Loucy (cell line): ENCODE measurements around the gene TM4SF18.

Experiments used
- H2AFZ ChIP-seq: fragments of 200-600 bp; sonication (generic); 2 replicates; pipeline ENCODE4 v1.6.0; 2016; ENCODE audit warnings: antibody characterized with exemption, mild to moderate bottlenecking, low read length, moderate library complexity
- H3F3A ChIP-seq: fragments of 200-600 bp; 2 replicates; pipeline ENCODE4 v1.6.0; 2016; ENCODE audit warnings: antibody characterized with exemption, low read depth, mild to moderate bottlenecking
- H3K27me3 ChIP-seq: fragments of 200-600 bp; sonication (generic); 2 replicates; pipeline ENCODE4 v1.6.1; 2014; ENCODE audit warnings: low read length, mild to moderate bottlenecking; ENCODE audit not compliant: insufficient read depth, poor library complexity, severe bottlenecking
- H3K36me3 ChIP-seq: fragments of 200-600 bp; sonication (generic); 2 replicates; pipeline ENCODE4 v1.6.1; 2016; ENCODE audit warnings: low read length; ENCODE audit not compliant: insufficient read depth
- H3K4me1 ChIP-seq: fragments of 200-600 bp; sonication (generic); 2 replicates; pipeline ENCODE4 v1.5.1; 2014; ENCODE audit warnings: low read length, mild to moderate bottlenecking; ENCODE audit not compliant: insufficient read depth, poor library complexity, severe bottlenecking
- H3K4me2 ChIP-seq: fragments of 200-600 bp; sonication (generic); 2 replicates; pipeline ENCODE4 v1.6.0; 2014; ENCODE audit warnings: antibody characterized with exemption, low read length, low read depth, mild to moderate bottlenecking; ENCODE audit not compliant: poor library complexity, severe bottlenecking
- H3K4me3 ChIP-seq: fragments of 200-600 bp; sonication (generic); 2 replicates; pipeline ENCODE4 v1.5.1; 2014; ENCODE audit warnings: low read length, mild to moderate bottlenecking, mixed read lengths; ENCODE audit not compliant: poor library complexity, severe bottlenecking
- H3K79me2 ChIP-seq: fragments of 200-600 bp; sonication (generic); 2 replicates; pipeline ENCODE4 v1.6.1; 2014; ENCODE audit warnings: low read length; ENCODE audit not compliant: insufficient read depth
- H3K9ac ChIP-seq: fragments of 200-600 bp; sonication (generic); 2 replicates; pipeline ENCODE4 v1.6.0; 2014; ENCODE audit warnings: mild to moderate bottlenecking, low read depth, low read length, moderate library complexity; ENCODE audit not compliant: poor library complexity, severe bottlenecking
- H3K9me2 ChIP-seq: fragments of 200-600 bp; sonication (generic); replicated peaks from 2 replicates; pipeline ENCODE4 v1.6.1; 2016; ENCODE audit warnings: low read depth, low read length, mixed read lengths
- H3K9me3 ChIP-seq: fragments of 200-600 bp; sonication (generic); 2 replicates; pipeline ENCODE4 v1.6.1; 2014; ENCODE audit warnings: mild to moderate bottlenecking, antibody characterized with exemption, low read length, low read depth; ENCODE audit not compliant: insufficient read depth
- H4K20me1 ChIP-seq: fragments of 200-600 bp; sonication (generic); 2 replicates; pipeline ENCODE4 v1.6.0; 2014; ENCODE audit warnings: antibody characterized with exemption, low read length, mild to moderate bottlenecking; ENCODE audit not compliant: insufficient read depth, poor library complexity, severe bottlenecking
- CTCF ChIP-seq: fragments of 200-600 bp; sonication (generic); conservative IDR thresholded peaks from 2 replicates; pipeline ENCODE4 v1.5.1; 2014; ENCODE audit warnings: mild to moderate bottlenecking, antibody characterized with exemption, low read length
- EZH2phosphoT487 ChIP-seq: fragments of 200-600 bp; IDR thresholded peaks from 2 replicates; pipeline ENCODE4 v1.6.1; 2018; ENCODE audit warnings: antibody characterized with exemption, mild to moderate bottlenecking, moderate library complexity, borderline replicate concordance

The TM4SF18 gene

GRCh38 chr3:149377408-149378364 lies 44.2 kb upstream of the TM4SF18 start, which contains the start of gene TM4SF1:
Gene TM4SF1, minus strand, starts transcription at chr3:149377649. Its CDS starts 102 bp downstream, at chr3:149377547.
- no peaks in the 10 kb centered on the region for H3K4me1 ChIP-seq
- TF ChIP-seq CTCF = no peak
- TF ChIP-seq EZH2phosphoT487 = no peak

GRCh38 chr3:149376718-149377407 lies 43.4 kb upstream of the TM4SF18 start:
- Histone ChIP-seq H3K9me2 (no peaks in the 10 kb centered on the region), H4K20me1 (no peaks in the 10 kb centered on the region), H3K9ac (no peak overlapping the region), H3K9me3 (no peaks in the 10 kb centered on the region), H2AFZ (no peak overlapping the region), H3K4me2 (no peak overlapping the region), H3K4me3 (no peak overlapping the region), H3K36me3 (no peaks in the 10 kb centered on the region), H3K79me2 (no peaks in the 10 kb centered on the region), H3K27me3 (no peaks in the 10 kb centered on the region), H3K4me1 (no peaks in the 10 kb centered on the region), H3F3A (no peaks in the 10 kb centered on the region)
- TF ChIP-seq CTCF (no peak), EZH2phosphoT487 (no peak)

More at GRCh38 chr3:149377408-149378364, 44.2 kb upstream of the TM4SF18 start, which contains the start of gene TM4SF1:
- Histone ChIP-seq H3K9ac (no peak within 1 kb of the TSS), H4K20me1 (no peaks in the 10 kb centered on the region), H3K4me3 (no peak within 1 kb of the TSS), H3K4me2 (no peak within 1 kb of the TSS), H3K9me3 (no peaks in the 10 kb centered on the region), H3K36me3 (no peaks in the 10 kb centered on the region), H3K9me2 (no peaks in the 10 kb centered on the region), H3K27me3 (no peaks in the 10 kb centered on the region), H3F3A (no peaks in the 10 kb centered on the region), H2AFZ (no peak within 1 kb of the TSS), H3K79me2 (no peaks in the 10 kb centered on the region)

GRCh38 chr3:149375501-149376196 lies 42.2 kb upstream of the TM4SF18 start:
- Histone ChIP-seq H3K36me3 (no peaks in the 10 kb centered on the region), H3K4me1 (no peaks in the 10 kb centered on the region), H3K79me2 (no peaks in the 10 kb centered on the region), H2AFZ (no peak overlapping the region), H3F3A (no peaks in the 10 kb centered on the region), H4K20me1 (no peaks in the 10 kb centered on the region), H3K9ac (no peak overlapping the region), H3K4me2 (no peak overlapping the region), H3K27me3 (no peaks in the 10 kb centered on the region), H3K9me2 (no peaks in the 10 kb centered on the region), H3K9me3 (no peaks in the 10 kb centered on the region), H3K4me3 (no peak overlapping the region)
- no peak for TF ChIP-seq CTCF
- TF ChIP-seq EZH2phosphoT487 = no peak
